HG03460 (cell line): ENCODE measurements around the gene ARHGAP21.
"Not testable (repeated sequence)": the region's sequence is repeated elsewhere in the genome, so short reads cannot be mapped to it uniquely, and the experiment has no call there.

ENCODE experiments used
- ATAC-seq: cut with Tn5 transposase; IDR thresholded peaks from one replicate; pipeline ENCODE4 v1.9.1; 2021; ENCODE audit not compliant: unreplicated experiment

The ARHGAP21 gene

GRCh38 chr10:24690961-24691512, 32.6 kb downstream of the ARHGAP21 start:
- ATAC-seq = no peak

GRCh38 chr10:24685958-24686540, 37.6 kb downstream of the ARHGAP21 start:
- no peak for ATAC-seq

GRCh38 chr10:24683554-24683953, 40.1 kb downstream of the ARHGAP21 start:
- ATAC-seq = no peak

GRCh38 chr10:24681572-24682088, 42.1 kb downstream of the ARHGAP21 start:
- no peak for ATAC-seq

- ATAC-seq = no peak
These were observed 42.8 kb downstream of the ARHGAP21 start for GRCh38 chr10:24680647-24681524.

GRCh38 chr10:24678757-24679156, 44.9 kb downstream of the ARHGAP21 start:
- no peak for ATAC-seq

- ATAC-seq = no peak
These were observed 48.6 kb downstream of the ARHGAP21 start for GRCh38 chr10:24674892-24675632.

- no peak for ATAC-seq
These were observed 52.6 kb downstream of the ARHGAP21 start for GRCh38 chr10:24670964-24671670.

GRCh38 chr10:24669285-24669852, 54.3 kb downstream of the ARHGAP21 start:
- no peak for ATAC-seq

GRCh38 chr10:24668247-24668646, 55.4 kb downstream of the ARHGAP21 start:
- ATAC-seq = no peak

DNA sequence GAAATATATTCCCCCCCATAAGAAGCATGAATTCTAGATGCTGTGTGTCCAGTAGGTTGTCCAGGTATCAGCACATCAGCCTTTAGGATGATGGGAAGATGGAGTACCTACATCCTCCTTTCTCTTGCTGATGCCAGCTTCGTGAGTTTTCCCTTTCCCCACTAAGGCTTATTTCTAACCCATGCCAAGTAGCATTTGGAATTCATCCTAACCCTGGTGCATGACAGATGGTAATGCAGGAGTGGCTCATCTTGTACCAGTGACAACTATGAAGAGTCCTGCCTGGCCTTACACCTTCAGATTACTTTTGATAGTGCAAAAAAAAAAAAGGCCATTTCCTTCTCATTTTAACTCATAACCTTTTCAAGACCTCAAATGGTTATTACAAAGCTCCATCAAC, 58.7 kb downstream of the ARHGAP21 start:
- no peak for ATAC-seq

GRCh38 chr10:24661376-24661775, 62.3 kb downstream of the ARHGAP21 start:
- ATAC-seq = no peak

DNA sequence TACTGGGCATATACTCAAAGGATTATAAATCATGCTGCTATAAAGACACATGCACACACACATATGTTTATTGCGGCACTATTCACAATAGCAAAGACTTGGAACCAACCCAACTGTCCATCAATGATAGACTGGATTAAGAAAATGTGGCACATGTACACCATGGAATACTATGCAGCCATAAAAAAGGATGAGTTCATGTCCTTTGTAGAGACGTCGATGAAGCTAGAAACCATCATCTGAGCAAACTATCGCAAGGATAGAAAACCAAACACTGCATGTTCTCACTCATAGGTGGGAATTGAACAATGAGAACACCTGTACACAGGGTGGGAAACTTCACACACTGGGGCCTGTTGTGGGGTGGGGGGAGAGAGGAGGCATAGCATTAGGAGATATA, 65.4 kb downstream of the ARHGAP21 start:
- ATAC-seq = not testable (repeated sequence)

- not testable (repeated sequence) for ATAC-seq
These were observed 67.4 kb downstream of the ARHGAP21 start for GRCh38 chr10:24656326-24656725.

DNA sequence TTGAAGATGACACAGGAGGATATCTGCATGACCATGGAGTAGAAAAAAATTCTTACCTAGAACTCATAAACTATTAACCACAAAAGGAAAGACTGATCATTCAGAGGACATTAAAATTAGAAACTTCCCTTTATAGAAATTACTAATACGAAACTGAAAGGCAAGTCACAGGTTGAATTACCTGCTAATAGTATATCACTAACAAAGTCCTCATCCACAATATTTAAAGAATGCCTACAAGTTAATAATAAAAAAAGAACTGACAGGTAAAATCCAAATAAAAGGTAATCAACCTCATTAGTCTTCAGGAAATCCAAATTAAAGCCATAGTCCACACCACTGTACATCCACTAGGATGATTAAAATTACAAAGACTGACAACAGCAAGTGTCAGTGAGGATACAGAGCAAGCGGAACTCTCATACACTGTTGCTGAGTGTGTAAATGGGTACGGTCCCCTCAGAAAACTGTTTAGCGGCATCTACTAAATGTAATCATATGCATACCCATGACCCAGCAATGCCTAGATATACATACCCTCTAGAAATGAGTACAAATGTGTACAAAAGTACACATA, 71.2 kb downstream of the ARHGAP21 start:
- ATAC-seq = peak; percentile 89

GRCh38 chr10:24651923-24652322, 71.8 kb downstream of the ARHGAP21 start:
- ATAC-seq = no peak

- ATAC-seq = no peak
These were observed 72.9 kb downstream of the ARHGAP21 start for GRCh38 chr10:24650669-24651391.

DNA sequence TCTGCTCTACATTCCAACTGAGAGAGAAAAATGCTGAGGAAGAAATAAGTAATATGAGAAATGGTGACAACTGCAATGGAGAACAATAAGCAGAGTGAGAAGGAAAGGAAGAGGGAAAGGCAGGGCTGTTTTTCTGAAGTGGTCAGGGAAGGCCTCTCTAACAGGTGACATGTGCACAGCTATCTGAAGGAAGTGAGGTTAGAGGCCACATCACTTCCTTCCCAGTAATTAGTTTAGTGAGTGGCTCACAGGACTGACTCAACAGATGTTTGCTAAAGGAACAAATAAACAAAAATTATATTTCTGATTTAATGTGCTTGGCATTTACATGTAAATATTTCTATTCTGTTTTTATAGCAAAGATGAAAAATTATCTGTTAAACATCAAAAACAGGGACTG, 77.9 kb downstream of the ARHGAP21 start:
- ATAC-seq = peak; percentile 37

GRCh38 chr10:24645022-24645421, 78.7 kb downstream of the ARHGAP21 start:
- no peak for ATAC-seq
